GM18508 (cell line): ENCODE results near the gene FYN.

ENCODE experiments used
- ATAC-seq: cut with Tn5 transposase; IDR thresholded peaks from one replicate; pipeline ENCODE4 v1.9.1; 2021; ENCODE audit warnings: moderate number of reproducible peaks; ENCODE audit not compliant: insufficient read depth, unreplicated experiment

The FYN gene

DNA sequence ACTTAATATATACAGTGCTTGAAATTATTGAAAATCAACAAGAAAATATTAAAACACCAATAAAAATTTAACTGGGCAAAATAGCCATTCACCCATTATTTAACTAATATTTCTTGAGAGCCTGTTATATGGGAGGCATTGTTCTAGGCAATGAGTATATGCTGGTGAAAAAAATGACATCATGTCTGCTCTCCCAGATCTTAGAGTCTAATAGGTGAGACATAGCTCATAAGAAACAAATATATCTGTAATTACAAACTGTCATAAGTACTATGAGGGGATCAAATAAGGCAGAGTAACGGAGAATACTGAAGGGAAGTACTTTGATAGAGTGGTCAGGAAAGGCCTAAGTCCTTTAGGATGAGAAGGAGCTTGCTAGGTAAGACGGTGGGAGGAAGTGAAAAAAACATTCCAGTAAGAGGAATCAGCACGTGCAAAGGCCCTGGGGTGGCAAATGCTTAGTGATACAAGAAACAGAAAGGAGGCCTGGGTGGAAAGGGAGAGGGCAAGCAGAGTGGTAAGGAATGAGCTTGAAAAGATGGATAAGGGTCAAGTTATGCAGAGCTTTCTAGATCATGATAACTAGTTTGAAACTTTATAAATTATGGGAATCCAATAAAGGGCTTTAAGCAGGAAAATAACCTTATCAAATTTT is 12.2 kb upstream of the FYN start:
- no peak for ATAC-seq

DNA sequence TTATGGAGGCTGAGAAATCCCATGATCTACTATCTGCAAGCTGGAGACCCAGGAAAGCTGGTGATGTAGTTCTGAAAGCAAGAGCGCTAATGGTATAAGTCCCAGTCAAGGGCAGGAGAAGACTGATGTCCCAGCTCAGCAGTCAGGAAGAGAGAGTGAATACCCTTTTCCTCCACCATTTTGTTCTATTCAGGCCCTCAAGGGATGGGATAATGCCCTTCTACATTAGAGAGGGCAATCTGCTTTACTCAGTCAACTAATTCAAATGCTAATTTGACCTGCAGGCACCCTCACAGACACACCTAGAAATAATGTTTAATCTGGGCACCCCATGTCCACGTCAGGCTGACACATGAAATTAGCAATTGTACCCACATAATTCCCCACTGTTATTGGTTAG is 10.8 kb upstream of the FYN start:
- ATAC-seq = no peak

DNA sequence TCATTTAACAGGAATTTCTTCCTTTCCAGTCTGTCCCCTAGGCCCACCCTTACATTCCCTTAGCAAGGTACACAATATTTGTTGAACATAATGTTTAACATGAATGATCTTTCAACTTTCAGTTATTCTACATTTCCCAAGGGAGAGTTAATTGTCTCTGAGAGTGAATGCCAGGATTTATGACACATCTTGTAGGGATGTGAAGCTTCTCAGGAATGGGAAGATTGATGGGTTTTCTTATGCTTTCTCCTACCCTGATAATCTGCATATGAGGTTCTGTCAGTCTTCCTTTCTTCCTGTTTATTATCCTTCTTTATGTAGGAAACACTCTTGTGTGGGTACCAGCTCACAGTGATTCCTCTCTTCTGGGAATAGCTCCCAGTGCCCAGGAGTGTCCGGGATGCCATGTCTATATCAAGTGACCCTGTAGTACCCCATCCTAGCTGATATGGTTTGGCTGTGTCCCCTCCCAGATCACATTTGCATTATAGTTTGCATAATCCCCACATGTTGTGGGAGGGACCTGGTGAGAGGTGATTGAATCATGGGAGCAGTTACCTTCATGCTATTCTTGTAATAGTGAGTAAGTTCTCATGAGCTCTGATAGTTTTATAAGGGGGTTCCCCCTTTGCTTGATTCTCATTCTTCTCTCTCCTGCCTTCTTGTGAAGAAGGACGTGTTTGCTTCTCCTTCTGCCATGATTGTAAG is 7.1 kb upstream of the FYN start:
- no peak for ATAC-seq

GRCh38 chr6:111875741-111876140 is 2.5 kb upstream of the FYN start:
- no peak for ATAC-seq

DNA sequence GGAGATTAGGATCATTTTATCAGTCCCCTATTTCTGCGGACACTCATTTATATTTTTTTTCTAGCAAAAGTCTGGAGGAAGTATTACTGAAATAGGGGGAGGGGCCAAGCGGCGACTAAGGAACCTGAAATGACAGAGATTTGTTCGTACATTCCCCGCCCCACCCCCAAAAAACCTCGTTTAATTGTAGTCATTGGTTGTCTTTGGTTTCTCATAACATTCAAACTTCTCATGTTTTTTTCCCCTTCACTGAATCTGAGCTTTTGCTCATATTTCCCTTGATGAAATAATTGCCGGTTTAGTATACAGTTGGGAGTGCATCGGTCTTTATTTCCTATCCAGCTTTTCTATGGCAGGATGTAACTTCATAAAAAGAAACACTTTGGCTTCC is 768 bp upstream of the FYN start:
- ATAC-seq = no peak

GRCh38 chr6:111872401-111873177 is 663 bp downstream of the FYN start:
- ATAC-seq = no peak

DNA sequence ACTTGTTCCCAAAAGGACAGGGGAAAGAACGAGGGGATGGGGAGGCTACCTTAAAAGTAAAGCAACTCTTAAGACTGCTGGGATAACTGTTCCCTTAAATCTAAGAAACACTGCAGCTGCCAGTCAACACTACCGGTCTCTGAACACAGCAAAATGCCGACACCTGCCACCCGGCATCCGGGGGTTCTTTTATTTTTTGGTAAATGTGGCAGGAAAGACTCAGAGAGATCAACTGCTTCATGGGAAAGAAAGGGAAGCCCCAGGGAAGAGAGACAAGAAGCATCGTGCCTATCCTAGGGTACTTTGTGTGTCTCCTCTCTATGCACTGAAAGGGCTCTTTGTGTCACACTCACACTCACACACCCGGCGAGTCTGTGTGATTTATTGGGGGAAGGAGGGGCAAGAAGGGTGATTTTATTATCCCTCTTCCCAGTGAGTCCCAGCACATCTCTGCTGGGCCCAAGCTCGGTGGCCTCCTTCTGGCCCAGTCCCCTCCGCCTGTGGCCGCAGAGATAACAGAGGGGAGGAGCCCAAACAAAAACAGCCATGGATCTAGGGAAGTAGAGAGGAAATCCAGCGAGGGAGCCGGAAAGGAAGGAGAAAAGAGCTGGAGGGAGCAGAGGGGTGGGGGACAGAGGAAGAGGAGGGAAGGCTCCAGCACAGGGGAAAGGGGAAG is 1.4 kb downstream of the FYN start:
- no peak for ATAC-seq

GRCh38 chr6:111871207-111871606 is 2.0 kb downstream of the FYN start:
- ATAC-seq = no peak

GRCh38 chr6:111870742-111871064 is 2.5 kb downstream of the FYN start:
- no peak for ATAC-seq

GRCh38 chr6:111870051-111870741 is 3.1 kb downstream of the FYN start:
- no peak for ATAC-seq

DNA sequence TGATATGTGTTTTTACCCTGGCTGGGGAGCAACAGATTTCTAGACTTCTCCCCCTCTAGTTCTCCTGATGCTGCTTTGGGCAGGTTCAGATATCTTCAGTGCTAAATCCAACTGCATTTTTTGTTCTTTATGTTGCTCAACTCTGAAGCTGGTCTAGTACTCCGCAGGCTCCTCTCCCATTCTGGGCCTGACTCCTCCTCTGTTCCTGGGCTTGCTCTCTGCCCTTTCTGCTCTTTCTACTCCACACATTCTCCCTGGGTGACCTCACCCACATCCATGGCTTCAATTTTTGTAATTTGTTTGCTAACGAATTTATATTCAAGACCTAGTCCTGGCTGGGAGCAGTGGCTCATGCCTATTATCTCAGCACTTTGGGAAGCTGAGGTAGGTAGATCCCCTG is 6.4 kb downstream of the FYN start:
- no peak for ATAC-seq

DNA sequence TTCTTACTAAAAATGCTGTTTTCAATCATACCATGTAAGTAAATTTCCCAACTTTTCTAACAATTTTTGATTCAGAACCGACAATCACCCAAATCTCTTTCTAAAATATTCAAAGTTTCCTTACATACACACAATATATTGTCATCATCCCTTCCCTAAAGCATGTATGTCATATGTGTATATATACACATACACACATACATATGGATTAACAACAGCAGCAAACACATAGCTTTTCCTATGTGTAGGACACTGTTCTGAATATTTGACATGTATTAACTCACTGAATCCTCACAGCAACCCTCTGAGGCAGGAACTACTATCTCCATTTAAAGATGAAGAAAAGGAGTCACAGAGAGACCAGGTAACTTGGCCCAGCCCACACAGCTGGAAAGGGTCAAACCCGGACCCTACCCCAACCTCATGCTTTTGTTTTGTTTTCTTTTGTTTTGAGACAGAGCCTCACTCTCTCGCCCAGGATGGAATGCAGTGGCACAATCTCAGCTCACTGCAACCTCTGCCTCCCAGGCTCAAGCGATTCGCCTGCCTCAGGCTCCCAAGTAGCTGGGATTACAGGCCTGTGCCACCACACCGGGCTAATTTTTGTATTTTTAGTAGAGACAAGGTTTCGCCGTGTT is 7.2 kb downstream of the FYN start:
- no peak for ATAC-seq

- ATAC-seq = no peak
Observed at GRCh38 chr6:111865049-111865585, 8.1 kb downstream of the FYN start.

DNA sequence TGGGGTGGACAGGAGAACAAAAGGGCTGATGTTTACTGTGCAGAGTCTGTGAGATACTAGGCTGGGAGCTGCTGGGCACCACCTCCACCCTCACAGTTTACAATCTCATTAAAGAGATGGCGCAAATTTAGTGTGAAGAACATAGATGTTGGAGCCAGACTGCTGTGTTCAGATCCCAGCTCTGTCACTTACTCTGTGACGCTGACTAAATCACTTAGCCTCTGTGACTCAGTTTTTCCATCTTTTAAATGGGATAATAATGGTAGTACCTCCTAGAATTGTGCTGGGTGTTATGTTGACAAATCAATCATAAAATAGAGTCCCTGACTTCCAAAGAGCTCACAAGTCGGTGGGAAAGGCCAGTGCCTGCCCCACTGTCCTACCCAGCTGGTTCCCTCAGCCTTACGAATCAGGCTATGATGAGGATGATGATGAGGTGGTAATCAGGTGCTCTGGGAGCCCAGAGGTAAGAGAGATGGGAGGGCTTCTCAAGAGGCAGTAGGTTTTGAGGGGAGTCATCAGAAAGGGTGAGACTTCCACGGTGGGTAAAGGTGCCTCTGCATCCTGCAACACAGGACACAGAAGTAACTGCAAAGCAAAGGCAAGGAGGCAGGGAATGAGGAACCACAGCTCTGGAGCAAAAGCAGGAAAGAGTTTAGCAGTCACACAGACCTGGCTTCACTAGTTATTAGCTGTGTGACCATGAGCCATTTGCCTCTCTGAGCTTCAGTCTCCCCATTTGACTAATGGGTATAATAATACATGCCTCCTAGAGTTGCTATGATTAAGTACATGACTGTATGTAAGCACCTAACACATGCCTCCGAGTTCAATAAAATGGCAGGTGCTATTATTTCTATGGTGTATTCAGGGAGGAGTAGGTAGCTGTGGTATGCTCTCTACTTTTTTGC is 8.9 kb downstream of the FYN start:
- no peak for ATAC-seq

GRCh38 chr6:111862741-111863140 is 10.5 kb downstream of the FYN start:
- no peak for ATAC-seq

GRCh38 chr6:111862314-111862713 is 10.9 kb downstream of the FYN start:
- no peak for ATAC-seq

- no peak for ATAC-seq
Observed at GRCh38 chr6:111861431-111861885, 11.8 kb downstream of the FYN start.

- ATAC-seq = no peak
Observed at GRCh38 chr6:111858347-111858746, 14.9 kb downstream of the FYN start.
